Measurements from ENCODE around the gene RNASEH1.

DNA sequence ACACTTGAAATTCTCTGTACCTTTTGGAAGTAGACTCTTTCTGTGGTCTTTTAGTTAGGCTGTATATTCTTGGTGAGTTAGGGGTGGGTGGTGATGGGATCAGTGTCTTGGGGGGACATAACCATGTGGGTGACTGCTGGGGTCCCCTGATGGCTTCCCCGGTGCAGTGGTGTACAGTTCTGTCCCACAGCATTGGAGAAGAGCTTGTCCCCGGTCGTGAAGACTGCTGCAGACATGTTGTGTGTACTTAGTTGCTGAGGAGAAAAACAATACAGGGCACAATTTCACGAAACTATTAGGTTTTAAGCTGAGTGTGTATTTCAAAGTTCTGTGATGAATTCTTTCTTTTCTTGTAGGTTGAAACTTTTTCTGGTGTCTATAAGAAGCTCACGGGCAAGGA, 22.3 kb upstream of the RNASEH1 start:
- no peak for TF ChIP-seq EZH2 (IDR thresholded peaks at IDR 0.05; ENCODE audit: borderline replicate concordance, low read length)
- TF ChIP-seq, protein P1, sequence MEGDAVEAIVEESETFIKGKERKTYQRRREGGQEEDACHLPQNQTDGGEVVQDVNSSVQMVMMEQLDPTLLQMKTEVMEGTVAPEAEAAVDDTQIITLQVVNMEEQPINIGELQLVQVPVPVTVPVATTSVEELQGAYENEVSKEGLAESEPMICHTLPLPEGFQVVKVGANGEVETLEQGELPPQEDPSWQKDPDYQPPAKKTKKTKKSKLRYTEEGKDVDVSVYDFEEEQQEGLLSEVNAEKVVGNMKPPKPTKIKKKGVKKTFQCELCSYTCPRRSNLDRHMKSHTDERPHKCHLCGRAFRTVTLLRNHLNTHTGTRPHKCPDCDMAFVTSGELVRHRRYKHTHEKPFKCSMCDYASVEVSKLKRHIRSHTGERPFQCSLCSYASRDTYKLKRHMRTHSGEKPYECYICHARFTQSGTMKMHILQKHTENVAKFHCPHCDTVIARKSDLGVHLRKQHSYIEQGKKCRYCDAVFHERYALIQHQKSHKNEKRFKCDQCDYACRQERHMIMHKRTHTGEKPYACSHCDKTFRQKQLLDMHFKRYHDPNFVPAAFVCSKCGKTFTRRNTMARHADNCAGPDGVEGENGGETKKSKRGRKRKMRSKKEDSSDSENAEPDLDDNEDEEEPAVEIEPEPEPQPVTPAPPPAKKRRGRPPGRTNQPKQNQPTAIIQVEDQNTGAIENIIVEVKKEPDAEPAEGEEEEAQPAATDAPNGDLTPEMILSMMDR (conservative IDR thresholded peaks at IDR 0.05 in 1 of 2, IDR thresholded peaks at IDR 0.05 in 1 of 2; ENCODE audit: extremely low read depth in 1 of 2, insufficient read depth in 1 of 2, low read depth in 1 of 2, low read length in 2 of 2): no peak
